GDM1 (cell line): ENCODE data around the gene BRIP1.

Source experiments
- DNase-seq: peaks from one replicate; lab custom pipeline; 2025; lab: John Stamatoyannopoulos, UW

BRIP1 gene

DNA sequence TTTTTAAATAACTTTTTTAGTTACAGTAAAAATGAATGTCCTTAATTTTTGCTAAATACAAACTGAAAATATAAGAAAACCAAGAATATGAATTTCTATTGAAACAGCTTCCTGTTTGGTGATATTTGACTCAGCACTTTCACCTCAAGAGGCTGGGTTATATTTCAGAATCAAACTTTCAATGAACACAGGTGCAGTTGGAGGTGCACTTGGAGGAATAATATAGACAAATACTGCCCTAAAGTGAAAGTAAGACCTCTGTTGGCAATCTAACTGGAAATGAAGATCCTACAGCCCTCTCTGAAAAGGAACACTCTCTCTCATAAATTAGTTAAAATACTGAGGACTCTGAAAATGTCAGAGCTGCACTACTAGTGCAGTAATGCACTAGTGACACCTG lies 106.2 kb downstream of the BRIP1 start:
- no peak for DNase-seq

DNA sequence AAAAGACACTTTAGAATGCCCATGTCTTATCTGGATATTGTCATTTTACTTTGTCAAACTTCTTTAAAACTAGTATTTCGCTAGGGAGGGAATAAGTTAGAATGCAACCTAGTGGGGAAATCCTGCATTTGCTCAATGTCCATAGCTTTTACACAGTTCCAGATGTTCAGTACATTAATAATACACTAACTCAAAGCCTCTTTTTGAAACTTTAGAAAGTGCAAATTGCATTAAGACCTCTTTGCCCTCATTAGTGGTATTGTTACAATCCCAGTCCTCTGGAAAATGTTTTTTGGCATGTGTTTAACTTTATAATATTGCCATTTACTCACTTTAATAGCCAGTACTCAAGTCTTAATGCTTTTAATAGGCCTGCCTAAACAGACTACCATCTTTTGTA lies 106.8 kb downstream of the BRIP1 start:
- no peak for DNase-seq

DNA sequence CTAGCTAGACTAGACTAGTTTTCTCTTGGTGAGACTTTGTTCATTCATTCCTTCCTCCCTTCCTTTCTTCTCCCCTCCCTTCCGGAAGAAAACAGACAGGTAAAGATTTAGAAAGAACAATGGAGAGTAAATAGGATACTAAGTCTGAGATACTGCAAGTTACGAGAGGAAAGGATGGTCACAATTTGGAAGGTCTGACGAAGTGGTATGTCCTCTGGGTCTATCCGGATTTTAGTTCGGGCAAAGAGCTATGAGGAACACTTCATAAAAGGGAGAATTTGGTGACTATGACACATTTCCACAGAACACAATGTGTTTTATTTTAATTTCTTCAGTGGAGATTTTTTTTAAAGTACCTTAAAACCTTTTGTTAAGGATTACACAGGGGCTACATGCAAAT lies 107.7 kb downstream of the BRIP1 start:
- no peak for DNase-seq

DNA sequence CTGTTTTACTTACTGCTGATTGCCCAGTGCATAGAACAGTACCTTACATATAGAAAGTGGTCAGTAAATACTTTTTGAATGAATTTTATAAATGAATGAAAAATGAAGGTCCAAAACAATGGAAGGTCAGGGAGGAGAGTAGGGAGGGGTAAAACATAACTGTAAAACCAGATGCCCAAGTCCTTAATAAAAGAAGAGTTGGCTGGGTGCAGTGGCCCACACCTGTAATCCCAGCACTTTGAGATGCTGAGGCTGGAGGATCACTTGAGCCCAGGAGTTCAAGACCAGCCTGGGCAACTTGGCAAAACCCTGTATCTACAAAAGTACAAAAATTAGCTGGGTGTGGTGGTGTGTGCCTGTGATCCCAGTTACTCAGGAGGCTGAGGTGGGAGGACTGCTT lies 108.2 kb downstream of the BRIP1 start:
- no peak for DNase-seq

DNA sequence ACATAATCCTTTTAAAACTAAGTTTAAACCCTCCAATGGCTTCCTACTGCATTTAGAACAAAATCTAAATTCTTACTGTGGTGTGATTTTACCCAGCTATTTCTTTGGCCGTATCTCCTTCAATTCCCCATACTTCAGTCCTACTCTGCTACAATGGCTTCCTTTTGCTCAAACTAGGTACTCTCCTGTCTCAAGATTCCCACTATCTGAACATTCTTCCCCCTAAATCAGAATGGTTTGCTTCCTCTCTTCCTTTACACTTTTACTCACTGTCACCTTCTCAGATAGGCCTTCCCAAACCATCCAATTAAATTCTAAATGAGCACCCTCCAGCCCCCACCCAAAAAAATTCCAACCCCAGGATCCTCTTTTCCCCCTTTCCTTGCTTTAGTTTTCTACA lies 109.2 kb downstream of the BRIP1 start:
- DNase-seq = no peak

DNA sequence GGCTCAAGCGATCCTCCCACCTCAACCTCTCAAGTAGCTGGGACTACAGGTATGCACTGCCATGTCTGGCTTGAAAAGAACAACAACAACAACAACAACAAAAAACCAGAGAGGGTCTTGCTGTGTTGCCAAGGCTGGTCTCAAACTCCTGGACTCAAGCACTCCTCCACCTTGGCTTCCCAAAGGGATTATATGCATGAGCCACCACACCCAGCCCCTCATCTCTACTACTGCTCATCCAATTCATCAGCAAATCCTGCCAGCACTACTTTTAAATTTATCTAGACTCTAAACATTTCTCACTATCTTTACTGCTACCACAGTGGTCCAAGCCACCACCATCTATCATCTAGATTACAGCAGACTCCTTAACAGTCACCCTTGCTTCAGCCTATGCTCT lies 109.6 kb downstream of the BRIP1 start:
- no peak for DNase-seq

DNA sequence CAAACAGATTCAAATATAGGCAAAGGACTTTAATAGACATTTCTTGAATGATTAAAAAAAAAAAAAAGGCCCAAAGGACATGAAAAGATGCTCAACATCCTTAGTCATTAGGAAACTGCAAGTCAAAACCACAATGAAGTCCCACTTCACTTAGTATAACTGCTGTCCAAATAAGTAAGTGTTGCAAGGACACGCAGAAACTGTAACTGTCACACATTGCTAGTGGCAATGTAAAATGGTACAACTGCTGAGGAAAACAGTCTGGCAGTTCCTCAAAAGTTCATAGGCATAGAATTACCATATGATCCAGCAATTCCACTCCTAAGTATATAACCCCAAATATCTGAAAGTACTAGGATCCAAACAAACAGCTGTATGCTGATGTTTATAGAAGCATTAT lies 112.7 kb downstream of the BRIP1 start:
- no peak for DNase-seq

DNA sequence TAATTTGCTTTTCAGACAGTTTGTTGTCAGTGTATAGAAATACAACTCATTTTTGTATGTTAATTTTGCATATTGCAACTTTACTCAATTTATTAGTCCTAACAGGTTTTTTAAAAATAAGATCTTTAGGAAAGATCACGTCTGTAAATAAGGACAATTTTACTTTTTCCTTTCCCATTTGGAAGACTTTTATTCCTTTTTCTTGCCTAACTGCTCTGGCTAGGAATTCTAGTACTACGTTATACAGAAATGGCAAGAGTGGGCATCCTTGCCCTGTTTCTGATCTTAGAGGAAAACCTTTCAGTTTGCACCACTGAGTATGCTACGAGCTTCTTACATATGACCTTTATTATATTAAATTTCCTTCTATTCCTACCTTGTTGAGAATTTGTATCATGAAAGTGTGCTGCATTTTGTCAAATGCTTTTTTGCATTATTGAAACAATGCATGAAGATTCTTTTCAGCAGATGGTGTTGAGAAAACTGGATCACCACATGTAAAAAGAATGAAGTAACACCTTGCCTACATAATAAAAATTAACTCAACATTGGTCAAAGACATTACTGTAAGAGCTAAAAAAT lies 113.4 kb downstream of the BRIP1 start:
- no peak for DNase-seq

DNA sequence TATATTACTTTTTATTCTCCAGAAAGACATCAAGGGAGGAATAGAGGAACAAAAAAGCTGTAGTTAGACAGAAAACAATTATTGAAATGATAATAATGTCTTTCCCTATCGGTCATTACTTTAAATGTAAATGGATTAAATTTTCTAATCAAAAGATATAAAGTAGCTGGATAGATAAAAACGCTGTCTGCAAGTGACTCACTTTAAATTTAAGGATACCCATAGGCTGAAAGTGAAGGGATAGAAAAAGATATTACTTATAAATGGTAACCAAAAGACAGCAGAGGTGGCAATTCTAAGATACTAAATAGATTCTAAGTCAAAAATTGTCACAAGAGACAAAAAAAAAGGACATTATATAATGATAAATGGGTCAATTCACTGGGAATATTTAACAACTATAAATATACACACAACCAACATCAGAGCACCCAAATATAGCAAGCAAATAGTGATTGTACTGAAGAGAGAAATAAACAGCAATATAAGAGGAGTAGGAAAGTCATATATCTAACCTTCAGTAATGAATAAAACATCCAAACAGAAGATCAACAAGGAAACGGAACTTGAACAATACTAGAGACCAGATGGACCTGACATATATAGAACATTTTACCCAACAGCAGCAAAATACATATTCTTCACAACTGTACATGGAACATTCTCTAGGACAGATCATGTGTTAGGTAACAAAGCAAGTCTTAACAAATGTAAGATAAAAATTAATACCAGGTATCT lies 116.9 kb downstream of the BRIP1 start:
- DNase-seq = no peak

DNA sequence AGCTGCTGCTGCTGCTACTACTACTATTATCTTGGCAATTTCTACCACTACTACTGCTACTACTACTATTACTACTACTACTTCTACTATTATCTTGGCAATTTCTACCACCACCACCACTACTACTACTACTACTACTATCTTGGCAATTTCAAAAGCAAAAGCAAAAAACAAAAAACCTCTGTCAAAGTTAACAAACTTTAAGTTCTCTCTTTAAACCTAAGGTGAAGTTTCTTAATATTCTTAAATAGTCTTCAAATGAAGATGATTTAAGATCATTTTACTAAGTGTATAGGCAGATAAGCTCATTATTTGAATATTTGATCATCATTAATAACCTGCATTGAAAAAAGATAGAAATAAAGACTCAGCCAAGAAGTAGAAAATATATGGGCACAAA lies 118.5 kb downstream of the BRIP1 start:
- DNase-seq = no peak

DNA sequence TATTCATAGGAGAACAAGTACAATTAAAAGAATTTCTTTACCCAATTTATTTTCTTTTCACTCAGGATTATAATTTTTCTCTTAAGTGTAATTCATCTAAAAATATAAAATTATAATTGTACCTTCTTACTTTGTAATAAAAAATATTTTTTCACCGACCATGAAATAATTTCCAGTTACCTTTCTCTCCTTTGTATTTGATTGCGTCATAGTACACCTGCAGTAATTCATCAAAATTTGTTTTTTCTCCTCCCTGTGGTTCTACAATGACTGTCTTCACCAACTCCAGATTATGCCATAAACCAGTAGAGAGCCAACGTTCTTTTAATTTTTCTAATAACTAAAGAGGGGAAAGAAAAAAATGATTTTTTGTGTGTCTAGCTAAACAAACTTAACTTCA lies 119.1 kb downstream of the BRIP1 start:
- no peak for DNase-seq

DNA sequence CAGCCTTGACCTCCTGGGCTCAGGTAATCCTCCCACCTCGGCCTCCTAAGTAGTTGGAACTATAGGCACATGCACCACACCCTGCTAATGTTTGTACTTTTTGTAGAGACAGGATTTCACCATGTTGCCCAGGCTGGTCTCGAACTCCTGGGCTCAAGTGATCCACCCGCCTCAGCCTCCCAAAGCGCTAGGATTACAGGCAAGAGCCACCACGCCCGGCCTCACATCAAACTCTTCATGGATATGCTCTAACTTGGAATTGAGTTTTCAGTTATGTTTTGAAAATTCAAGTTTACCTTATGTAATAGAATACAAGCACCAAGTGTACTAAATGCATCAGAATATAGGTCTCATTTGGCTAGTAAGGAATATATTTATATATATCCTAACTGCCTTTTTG lies 119.6 kb downstream of the BRIP1 start:
- DNase-seq = no peak

DNA sequence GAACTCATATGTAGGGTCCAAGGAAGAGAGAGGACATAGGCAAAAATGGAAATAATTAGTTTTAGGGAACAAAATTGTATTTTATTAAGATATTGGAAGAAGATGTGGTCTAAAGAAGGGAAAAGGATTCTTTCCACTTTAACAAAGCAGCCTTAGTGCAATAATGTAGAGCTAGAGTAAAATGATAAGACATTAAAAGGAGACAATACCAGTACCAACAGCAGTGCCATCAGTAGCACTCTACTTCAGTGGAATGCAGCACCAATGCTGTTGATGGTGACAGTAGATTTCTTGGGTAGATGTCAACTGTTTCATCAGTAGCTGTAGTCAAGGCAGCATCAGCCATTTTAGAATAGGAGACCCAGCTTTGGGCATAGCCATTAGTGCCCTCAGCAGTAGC lies 124.3 kb downstream of the BRIP1 start:
- DNase-seq = no peak

DNA sequence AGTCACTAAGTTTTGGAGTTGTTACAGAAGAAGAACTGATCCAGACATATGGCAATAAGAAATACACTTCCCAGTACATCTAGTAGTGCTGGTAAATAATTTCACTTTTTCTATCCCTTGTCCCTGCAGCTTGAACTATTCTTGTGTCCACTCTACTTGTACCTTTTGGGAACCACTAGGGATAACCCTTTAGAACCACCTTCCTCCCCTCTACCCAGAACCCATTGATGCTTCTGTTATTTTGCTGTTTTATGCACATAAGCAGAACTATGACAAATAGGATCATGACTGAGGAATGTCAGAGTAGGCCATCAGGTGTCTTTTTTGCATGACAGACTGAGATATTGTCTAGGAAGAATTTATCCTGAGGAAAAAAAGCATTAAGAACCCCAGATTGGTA lies 125.1 kb downstream of the BRIP1 start:
- DNase-seq = no peak

DNA sequence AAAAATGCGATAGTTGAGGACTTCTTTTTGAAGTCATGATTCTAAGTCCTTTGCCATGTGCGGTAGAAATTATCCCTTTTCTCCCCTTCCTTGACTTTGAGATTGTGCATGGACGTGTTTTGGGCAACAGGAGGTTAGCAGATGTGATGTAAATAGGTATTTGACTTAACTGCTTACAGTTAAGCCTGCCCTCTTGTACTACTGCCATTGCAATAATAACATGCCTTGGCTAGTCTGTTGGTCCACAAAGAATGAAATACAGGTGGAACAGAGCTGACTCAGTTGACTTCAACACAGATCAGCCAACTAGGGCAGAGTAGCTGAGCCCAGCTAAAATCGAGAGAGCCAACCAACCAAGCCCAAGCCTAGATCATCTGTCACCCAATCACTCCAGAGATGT lies 125.5 kb downstream of the BRIP1 start:
- no peak for DNase-seq

DNA sequence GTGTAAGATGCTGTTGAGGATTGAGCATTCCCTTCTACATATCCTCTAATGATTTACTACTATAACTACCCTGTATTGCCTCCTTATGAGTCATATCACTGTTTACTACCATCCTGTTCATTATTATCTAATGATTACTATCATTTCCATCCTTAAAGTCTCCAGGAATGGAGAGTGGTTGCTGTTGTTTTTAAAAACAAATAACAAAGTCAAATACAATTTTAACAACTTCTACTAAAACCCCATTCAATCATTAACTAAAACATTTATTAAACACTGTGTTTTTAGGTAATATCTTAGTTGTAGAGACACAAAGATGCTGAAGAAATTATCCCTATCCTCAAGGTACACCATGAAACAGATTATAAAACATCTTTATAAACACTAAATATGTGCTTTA lies 126.9 kb downstream of the BRIP1 start:
- no peak for DNase-seq

DNA sequence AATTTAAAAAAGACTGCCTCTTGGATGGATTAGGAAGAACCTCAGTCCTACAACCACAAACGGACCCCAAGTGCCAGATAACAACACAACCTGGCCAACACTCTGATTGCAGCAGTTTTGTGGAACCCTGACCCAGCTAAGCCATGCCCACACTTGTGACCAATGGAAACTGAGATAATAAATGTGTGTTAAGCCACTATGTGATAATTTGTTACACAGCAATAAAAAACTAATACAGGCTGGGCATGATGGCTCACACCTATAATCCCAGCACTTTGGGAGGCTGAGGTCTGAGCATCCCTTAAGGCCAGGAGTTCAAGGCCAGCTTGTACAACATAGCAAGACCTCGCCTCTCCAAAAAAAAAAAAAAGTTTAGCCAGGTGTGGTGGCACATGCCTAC lies 127.5 kb downstream of the BRIP1 start:
- no peak for DNase-seq

DNA sequence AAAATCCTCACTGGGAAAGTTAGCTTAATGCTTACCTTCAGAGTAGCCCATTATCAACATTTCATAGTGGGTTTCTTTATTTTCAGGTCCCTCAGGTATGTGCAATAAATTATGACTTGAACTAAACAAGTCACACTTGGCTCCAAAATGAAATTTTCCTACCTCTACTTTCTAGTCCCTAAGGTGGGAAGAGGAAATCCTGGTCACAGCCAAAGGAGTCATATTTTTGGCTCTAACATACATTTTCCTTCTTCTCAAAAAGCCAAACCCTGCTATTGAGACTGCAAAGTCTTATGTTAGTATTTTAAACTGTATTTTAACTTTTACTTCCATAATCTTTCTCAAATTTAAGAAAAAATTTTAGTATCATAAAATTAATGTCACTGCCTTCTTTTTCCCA lies 128.9 kb downstream of the BRIP1 start:
- no peak for DNase-seq

DNA sequence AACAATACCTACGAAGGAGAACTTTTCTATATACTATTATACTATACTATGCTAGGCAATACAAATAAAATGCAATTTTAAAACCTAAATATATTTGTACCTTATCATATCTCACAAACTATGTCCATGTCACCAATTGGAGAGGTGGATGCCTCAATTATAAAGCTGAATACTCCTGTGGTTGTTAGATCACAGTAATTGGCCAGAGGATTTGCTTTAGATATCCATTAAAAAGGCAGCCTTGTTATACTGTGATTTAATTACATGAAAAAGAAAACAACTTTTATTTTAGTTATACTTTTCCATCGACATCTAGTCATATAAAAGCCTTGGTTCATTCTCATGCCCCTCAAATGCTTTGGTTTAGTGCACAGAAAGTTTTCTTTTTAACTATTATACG lies 129.3 kb downstream of the BRIP1 start:
- DNase-seq = no peak

DNA sequence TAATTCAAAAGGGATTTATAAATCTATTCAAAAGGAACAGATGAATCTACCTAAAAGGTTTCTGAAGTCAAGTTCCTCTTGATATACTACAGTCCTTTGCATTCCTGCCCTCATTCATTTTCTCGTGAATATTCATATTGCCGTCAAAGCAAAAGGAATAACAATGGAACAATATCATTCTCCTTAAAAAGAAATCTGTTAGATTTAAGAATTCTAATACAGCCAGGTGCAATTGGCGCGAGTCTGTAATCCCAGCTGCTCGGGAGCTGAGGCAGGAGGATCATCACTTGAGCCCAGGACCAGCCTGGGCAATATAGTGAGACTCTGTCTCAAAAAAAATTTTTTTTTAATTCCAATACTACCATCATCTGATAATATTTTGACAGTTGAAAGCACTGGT lies 130.3 kb downstream of the BRIP1 start:
- DNase-seq = no peak

DNA sequence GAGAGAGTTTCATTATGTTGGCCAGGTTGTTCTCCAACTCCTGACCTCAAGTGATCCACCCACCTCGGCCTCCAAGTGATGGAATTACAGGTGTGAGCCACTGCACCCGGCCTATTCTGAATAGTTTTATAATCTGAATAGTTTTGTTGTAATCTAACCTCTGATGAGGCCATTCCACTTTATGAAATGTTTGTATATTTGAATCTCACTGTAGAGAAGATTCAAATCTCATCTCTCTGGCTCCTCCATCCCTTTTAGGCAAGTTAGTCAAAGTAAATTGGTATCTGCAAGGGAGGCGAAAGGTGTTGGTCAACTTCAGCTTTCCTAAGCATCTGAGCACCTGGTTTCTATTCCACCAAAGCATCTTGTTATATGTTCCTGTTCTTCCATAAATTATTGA lies 131.2 kb downstream of the BRIP1 start:
- DNase-seq = no peak

DNA sequence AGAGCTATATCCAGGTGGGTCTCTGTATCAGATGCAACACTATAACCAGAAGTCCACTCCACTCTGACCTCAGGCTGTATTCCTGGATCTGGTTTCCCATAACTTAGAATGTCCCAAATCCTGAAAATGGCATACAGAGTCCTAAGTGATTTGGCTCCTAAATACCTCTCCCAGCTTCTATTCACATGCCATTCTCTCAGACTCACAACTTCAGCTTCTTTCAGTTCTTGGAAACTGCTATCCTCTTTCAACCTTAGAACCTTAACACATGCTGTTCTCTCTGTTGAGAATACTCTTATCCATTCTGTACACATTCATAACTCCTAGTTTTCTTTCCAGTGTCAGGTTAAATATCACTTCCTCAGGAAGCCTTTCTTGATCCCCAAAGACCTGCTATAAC lies 132.0 kb downstream of the BRIP1 start:
- DNase-seq = no peak

DNA sequence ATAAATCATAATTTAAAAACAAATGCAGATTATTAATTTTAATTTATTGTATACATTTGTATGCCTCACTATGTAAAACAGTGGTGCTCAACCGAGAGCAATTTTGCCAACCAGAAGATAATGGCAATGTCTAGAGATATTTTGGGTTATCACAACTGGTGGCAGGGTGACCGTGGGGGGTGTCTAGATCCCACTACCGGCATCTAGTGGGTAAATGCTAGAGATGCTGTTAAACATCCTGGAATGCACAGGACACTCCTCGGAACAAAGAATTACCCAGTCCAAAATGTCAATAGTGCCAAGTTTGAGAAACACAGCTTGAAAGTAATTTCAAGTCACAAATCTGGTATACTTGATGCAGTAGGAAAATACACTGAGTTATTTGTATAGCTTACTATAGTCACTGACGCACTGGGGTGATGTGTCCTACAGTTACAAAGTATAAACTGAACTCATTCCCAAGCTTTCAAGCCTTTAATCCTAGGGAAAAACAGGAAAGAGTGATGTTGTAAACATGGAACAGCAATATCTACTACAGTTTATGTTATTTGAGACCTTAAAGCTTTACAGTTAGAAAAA lies 133.5 kb downstream of the BRIP1 start:
- no peak for DNase-seq

DNA sequence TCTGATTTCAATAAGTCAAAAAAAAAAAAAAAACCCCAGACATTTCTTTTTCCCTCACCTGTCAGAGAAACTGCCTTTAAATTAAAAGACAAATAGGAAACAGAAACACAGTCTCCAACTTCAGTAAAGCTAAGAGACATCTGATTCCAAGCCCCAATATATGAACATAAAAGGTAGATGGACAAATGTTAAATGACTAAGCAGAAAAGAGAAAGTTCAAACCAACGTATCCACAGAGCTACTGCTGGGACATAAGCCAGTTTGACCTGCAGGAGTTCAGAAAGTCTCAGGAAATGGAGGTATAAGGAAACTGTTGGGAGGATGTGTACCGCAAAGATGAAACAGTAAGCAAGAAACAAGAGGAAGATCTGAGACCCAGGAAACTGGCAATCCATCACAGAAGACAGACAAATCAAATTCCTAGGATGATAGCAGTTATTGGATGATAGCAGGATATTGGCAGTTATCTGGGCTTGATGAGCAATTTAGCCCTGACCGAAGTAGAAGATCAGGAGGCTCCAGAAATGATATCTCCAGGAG lies 135.0 kb downstream of the BRIP1 start:
- no peak for DNase-seq
